SK-N-SH (cell line): ENCODE results near the gene CHST12. TPM values are rescaled to one million over a fixed set of nuclear protein-coding genes. Genes with fewer than 3 reads are reported as not detected.
A peak's percentile ranks its signal among the peaks of the same experiment; 100 is the strongest.

ENCODE experiments used
- CTCF ChIA-PET: fragments of 300-600, 350-600 bp; formaldehyde crosslinking; extraction: SDS; loops from one replicate; lab custom pipeline; 2021; lab: Yijun Ruan, JAX
- POLR2A ChIA-PET: fragments of 350-600 bp; sonication (Branson Sonifier 250); formaldehyde crosslinking; extraction: SDS; loops from one replicate; lab custom pipeline; 2020; ENCODE audit warnings: antibody characterized with exemption, inconsistent platforms; lab: Yijun Ruan, JAX
- DNase-seq: peaks from one replicate; pipeline ENCODE4 v3.0.0; 2012
- H2AFZ ChIP-seq: fragments of 200-600 bp; sonication (generic); 2 replicates; pipeline ENCODE4 v1.8.1; 2016; ENCODE audit warnings: antibody characterized with exemption, mild to moderate bottlenecking, low read depth
- H3F3A ChIP-seq: fragments of 200-600 bp; sonication (generic); replicated peaks from 2 replicates; pipeline ENCODE3; 2016; ENCODE audit warnings: antibody characterized with exemption, mild to moderate bottlenecking; ENCODE audit not compliant: insufficient read depth
- H3K27ac ChIP-seq, 2 experiments: fragments of 200-500 bp in 1 of 2; fragments of 200-600 bp in 1 of 2; sonication (Bioruptor generic) in 1 of 2; sonication (generic), shearing (Covaris generic) in 1 of 2; 2 replicates each; pipeline versions ENCODE4 v1.5.1 to v1.6.1; 2014 to 2016; ENCODE audit warnings: low read depth in 2 of 2, inconsistent platforms in 1 of 2, low read length in 1 of 2, mild to moderate bottlenecking in 1 of 2, mixed read lengths in 1 of 2
- H3K27me3 ChIP-seq: fragments of 200-600 bp; sonication (generic), shearing (Covaris generic); 2 replicates; pipeline ENCODE4 v1.6.1; 2016; ENCODE audit warnings: mixed run types; ENCODE audit not compliant: insufficient read depth
- H3K36me3 ChIP-seq, 2 experiments: fragments of 200-500 bp in 1 of 2; fragments of 200-600 bp in 1 of 2; sonication (Bioruptor generic) in 1 of 2; sonication (generic) in 1 of 2; replicated peaks in 1 of 2; 2 replicates each; pipeline versions ENCODE3 to v1.5.1; 2014 to 2016; ENCODE audit warnings: low read length in 1 of 2, mild to moderate bottlenecking in 1 of 2; ENCODE audit not compliant: insufficient read depth in 2 of 2, control insufficient read depth in 1 of 2
- H3K4me1 ChIP-seq, 2 experiments: fragments of 200-500 bp in 1 of 2; fragments of 200-600 bp in 1 of 2; sonication (Bioruptor generic) in 1 of 2; sonication (generic), shearing (Covaris generic) in 1 of 2; 2 replicates each; pipeline versions ENCODE4 v1.5.1 to v1.6.1; 2014 to 2016; ENCODE audit warnings: low read depth in 1 of 2, low read length in 1 of 2, mixed run types in 1 of 2; ENCODE audit not compliant: insufficient read depth in 2 of 2, control insufficient read depth in 1 of 2
- H3K4me2 ChIP-seq: fragments of 200-600 bp; sonication (generic), shearing (Covaris generic); 2 replicates; pipeline ENCODE4 v1.6.1; 2017; ENCODE audit warnings: mixed run types
- H3K4me3 ChIP-seq, 2 experiments: fragments of 200-500 bp in 1 of 2; fragments of 200-600 bp in 1 of 2; sonication (Bioruptor generic) in 1 of 2; sonication (generic), shearing (Covaris generic) in 1 of 2; 2 replicates each; pipeline versions ENCODE4 v1.5.1 to v1.8.1; 2014 to 2016; ENCODE audit warnings: low read depth in 2 of 2, inconsistent platforms in 1 of 2, low read length in 1 of 2, mild to moderate bottlenecking in 1 of 2, mixed read lengths in 1 of 2, moderate library complexity in 1 of 2
- H3K79me2 ChIP-seq: fragments of 200-600 bp; sonication (generic); 2 replicates; pipeline ENCODE4 v1.8.1; 2017; ENCODE audit warnings: mild to moderate bottlenecking; ENCODE audit not compliant: insufficient read depth
- H3K9ac ChIP-seq: fragments of 200-600 bp; sonication (generic); 2 replicates; pipeline ENCODE4 v1.6.1; 2017; ENCODE audit warnings: mixed run types
- H3K9me2 ChIP-seq: fragments of 200-600 bp; sonication (generic); 2 replicates; pipeline ENCODE4 v1.6.1; 2017; ENCODE audit warnings: mixed run types
- H3K9me3 ChIP-seq: fragments of 200-600 bp; sonication (generic); 2 replicates; pipeline ENCODE4 v1.6.1; 2017; ENCODE audit warnings: mixed run types, mild to moderate bottlenecking, moderate library complexity
- H4K20me1 ChIP-seq: fragments of 200-600 bp; sonication (generic); 2 replicates; pipeline ENCODE4 v1.6.1; 2017; ENCODE audit warnings: mild to moderate bottlenecking, mixed run types; ENCODE audit not compliant: insufficient read depth
- EP300 ChIP-seq, 2 experiments: IDR thresholded peaks; 2 replicates each; pipeline versions ENCODE4 v1.4.0 to v1.6.1; 2012; ENCODE audit warnings: borderline replicate concordance in 1 of 2, low read depth in 1 of 2, low read length in 1 of 2
- EZH2phosphoT487 ChIP-seq: fragments of 200-600 bp; sonication (generic); IDR thresholded peaks from 2 replicates; pipeline ENCODE4 v1.6.1; 2017; ENCODE audit warnings: low read depth, mixed run types, mild to moderate bottlenecking, antibody characterized with exemption, moderate library complexity, borderline replicate concordance
- GABPA ChIP-seq: IDR thresholded peaks from 2 replicates; pipeline ENCODE4 v1.4.0; 2012; ENCODE audit warnings: low read depth, mild to moderate bottlenecking
- GATA2 ChIP-seq: sonication (generic); formaldehyde crosslinking; IDR thresholded peaks from 2 replicates; pipeline ENCODE4 v1.5.0; 2020; ENCODE audit warnings: mild to moderate bottlenecking, missing genetic modification reagents
- MXI1 ChIP-seq: IDR thresholded peaks from 2 replicates; pipeline ENCODE4 v1.6.1; 2012; ENCODE audit warnings: mild to moderate bottlenecking, low read depth, low read length, improper control_type of control experiment
- POLR2AphosphoS5 ChIP-seq: IDR thresholded peaks from 2 replicates; pipeline ENCODE4 v1.6.1; 2012; ENCODE audit warnings: low read depth, low read length
- SIN3A ChIP-seq: IDR thresholded peaks from 2 replicates; pipeline ENCODE4 v1.6.1; 2012; ENCODE audit warnings: low read depth, mild to moderate bottlenecking, low read length, moderate library complexity, borderline replicate concordance
- WGBS: methylation state at CpG from one replicate; pipeline ENCODE4 v1.1.6; 2017; ENCODE audit warnings: low lambda C conversion rate; 5-methylcytosine and 5-hydroxymethylcytosine counted together
- polyA plus RNA-seq, 3 experiments: library from polyadenylated mRNA; depleted of rRNA; stranded (reverse); fragments of >200 nt; gene quantifications; 2 replicates each; pipeline ENCODE4 v1.2.3, GENCODE V29; 2012
- TF ChIP-seq, protein P1 (sequence below): IDR thresholded peaks from 2 replicates; pipeline ENCODE4 v1.6.1; 2012; ENCODE audit warnings: mild to moderate bottlenecking, low read depth, low read length, moderate library complexity
- TF ChIP-seq, protein P2 (sequence below): fragments of 150-350 bp; IDR thresholded peaks from 2 replicates; pipeline ENCODE4 v1.6.1; 2017; ENCODE audit warnings: antibody characterized with exemption, low read length, low read depth, borderline replicate concordance

The CHST12 gene
- polyA plus RNA-seq, 1 of the 3 experiments (the other 2 are of a cell fraction), result 32.7 TPM

DNA sequence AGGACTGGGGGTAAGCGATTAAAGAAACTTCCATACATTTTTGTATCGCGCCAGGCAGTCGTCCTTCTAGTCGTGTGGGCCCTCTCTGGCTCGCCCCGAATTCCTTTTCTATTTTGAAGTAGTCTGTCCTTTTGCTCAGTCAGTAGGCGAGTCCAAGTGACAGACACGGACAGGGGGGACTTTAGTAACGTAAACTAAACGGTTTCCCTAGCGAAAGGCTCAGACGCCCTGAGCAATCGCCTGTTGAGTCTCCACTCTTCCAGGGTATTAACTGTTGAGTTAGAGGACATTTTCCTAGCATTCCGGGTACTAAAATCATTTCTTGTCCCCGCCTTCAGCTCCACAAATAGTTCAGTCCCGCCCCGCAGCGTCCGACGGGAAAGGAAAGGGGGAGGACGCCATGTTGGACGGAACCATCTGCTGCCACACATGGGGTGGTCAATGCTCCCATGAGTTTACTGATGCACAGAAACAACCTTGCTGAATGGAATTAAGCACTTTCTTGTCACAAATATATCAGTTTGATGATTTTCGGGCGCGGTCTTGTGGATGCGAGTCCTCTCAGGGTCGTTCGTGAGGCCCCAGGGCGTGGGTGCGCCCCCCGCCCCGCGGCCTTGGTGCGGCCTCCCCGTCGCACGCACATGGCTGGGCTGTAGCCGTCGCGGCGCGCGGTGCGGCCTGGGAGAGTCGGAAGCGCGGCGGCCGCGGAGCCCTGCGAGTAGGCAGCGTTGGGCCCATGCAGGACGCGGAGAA, 49.0 kb upstream of the CHST12 start, which contains the start of gene EIF3B (continued):
- TF ChIP-seq POLR2AphosphoS5 (peak; percentile 93), GABPA (peak; percentile 57), EP300 (IDR thresholded peaks at IDR 0.05; ENCODE audit: borderline replicate concordance in 1 of 2, low read depth in 1 of 2, low read length in 1 of 2) (peak in 1 of 2 experiments; percentile 67; a peak in 1 of 4 replicates), GATA2 (CRISPR knock-in tag) (no peak)
- TF ChIP-seq, protein P1, sequence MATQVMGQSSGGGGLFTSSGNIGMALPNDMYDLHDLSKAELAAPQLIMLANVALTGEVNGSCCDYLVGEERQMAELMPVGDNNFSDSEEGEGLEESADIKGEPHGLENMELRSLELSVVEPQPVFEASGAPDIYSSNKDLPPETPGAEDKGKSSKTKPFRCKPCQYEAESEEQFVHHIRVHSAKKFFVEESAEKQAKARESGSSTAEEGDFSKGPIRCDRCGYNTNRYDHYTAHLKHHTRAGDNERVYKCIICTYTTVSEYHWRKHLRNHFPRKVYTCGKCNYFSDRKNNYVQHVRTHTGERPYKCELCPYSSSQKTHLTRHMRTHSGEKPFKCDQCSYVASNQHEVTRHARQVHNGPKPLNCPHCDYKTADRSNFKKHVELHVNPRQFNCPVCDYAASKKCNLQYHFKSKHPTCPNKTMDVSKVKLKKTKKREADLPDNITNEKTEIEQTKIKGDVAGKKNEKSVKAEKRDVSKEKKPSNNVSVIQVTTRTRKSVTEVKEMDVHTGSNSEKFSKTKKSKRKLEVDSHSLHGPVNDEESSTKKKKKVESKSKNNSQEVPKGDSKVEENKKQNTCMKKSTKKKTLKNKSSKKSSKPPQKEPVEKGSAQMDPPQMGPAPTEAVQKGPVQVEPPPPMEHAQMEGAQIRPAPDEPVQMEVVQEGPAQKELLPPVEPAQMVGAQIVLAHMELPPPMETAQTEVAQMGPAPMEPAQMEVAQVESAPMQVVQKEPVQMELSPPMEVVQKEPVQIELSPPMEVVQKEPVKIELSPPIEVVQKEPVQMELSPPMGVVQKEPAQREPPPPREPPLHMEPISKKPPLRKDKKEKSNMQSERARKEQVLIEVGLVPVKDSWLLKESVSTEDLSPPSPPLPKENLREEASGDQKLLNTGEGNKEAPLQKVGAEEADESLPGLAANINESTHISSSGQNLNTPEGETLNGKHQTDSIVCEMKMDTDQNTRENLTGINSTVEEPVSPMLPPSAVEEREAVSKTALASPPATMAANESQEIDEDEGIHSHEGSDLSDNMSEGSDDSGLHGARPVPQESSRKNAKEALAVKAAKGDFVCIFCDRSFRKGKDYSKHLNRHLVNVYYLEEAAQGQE, result peak; percentile 76; the same call in 1 of the 2 replicates
- TF ChIP-seq, protein P2, sequence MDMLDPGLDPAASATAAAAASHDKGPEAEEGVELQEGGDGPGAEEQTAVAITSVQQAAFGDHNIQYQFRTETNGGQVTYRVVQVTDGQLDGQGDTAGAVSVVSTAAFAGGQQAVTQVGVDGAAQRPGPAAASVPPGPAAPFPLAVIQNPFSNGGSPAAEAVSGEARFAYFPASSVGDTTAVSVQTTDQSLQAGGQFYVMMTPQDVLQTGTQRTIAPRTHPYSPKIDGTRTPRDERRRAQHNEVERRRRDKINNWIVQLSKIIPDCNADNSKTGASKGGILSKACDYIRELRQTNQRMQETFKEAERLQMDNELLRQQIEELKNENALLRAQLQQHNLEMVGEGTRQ, result no peak
- TF ChIP-seq, all 33 proteins: peak for 14

DNA sequence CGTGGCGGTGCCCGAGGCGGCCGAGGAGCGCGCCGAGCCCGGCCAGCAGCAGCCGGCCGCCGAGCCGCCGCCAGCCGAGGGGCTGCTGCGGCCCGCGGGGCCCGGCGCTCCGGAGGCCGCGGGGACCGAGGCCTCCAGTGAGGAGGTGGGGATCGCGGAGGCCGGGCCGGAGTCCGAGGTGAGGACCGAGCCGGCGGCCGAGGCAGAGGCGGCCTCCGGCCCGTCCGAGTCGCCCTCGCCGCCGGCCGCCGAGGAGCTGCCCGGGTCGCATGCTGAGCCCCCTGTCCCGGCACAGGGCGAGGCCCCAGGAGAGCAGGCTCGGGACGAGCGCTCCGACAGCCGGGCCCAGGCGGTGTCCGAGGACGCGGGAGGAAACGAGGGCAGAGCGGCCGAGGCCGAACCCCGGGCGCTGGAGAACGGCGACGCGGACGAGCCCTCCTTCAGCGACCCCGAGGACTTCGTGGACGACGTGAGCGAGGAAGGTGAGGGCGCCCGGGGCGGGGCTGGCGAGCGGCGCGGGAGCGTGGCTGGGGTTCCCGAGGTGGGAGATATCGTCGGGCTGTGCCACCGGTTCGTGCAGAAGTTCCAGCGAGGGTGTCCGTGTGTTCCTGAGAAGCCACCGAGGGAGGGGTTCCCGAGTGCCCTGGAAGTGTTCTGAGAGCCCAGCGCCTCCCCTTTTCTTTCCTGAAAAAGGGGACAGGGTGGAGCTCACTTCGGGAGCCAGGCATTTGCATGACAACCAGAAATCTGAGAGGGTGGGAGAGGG, 48.3 kb upstream of the CHST12 start:
- peak overlapping the region; percentile 76 to 84 for H3K4me3 ChIP-seq
- peak overlapping the region; percentile 86 for H3K4me2 ChIP-seq
- WGBS, result 0% methylated on average over 35 of the region's 92 CpGs
- no peaks in the 10 kb centered on the region for H3K9me2 ChIP-seq
- TF ChIP-seq EZH2phosphoT487 (no peak), SIN3A (peak; percentile 15; the same call in 1 of the 2 replicates), MXI1 (peak; percentile 46)
- TF ChIP-seq, all 33 proteins: peak for 2
- ChIA-PET CTCF (interaction anchor here (0.6 to 1.9 kb wide), 5 partner anchors 10 to 1689 kb away, joined by 3 to 5 read pairs (median 5); no protein-coding TSS in a partner anchor), POLR2A (interaction anchor here (0.6 to 1.5 kb wide), 5 partner anchors 48 to 251 kb away, joined by 3 to 9 read pairs (median 3); partner anchors contain the start of genes CHST12, MAD1L1, MRM2 and NUDT1)
- Histone ChIP-seq H3K79me2 (peaks cover 82% of the 10 kb centered on the region), H3K9me3 (no peaks in the 10 kb centered on the region), H4K20me1 (peaks cover 52% of the 10 kb centered on the region), H3K27ac (peak overlapping the region; percentile 48 to 98), H3F3A (no peaks in the 10 kb centered on the region), H3K4me1 (peaks cover 7 to 18% of the 10 kb centered on the region in 2 experiments), H3K27me3 (no peaks in the 10 kb centered on the region), H2AFZ (no peak overlapping the region), H3K9ac (peak overlapping the region; percentile 95), H3K36me3 (peaks cover 27 to 30% of the 10 kb centered on the region in 2 experiments)
- DNase-seq, result no peak
